HG02938 (cell line): ENCODE results near the gene CD24.
"Not testable (repeated sequence)": the region's sequence is repeated elsewhere in the genome, so short reads cannot be mapped to it uniquely, and the experiment has no call there.

ENCODE experiments used
- ATAC-seq: cut with Tn5 transposase; IDR thresholded peaks from one replicate; pipeline ENCODE4 v1.9.1; 2021; ENCODE audit warnings: mild to moderate bottlenecking, moderate library complexity; ENCODE audit not compliant: unreplicated experiment

The CD24 gene

GRCh38 chr6:106974336-106974998 lies at the start of gene CD24:
TSS of gene CD24 (minus strand) at chr6:106974729. CDS start at chr6:106974646, 83 bp downstream.
- ATAC-seq: no peak

- ATAC-seq: no peak
These were observed 47.1 kb upstream of the CD24 start for GRCh38 chr6:107021446-107022185.

GRCh38 chr6:107020239-107020638 lies 45.7 kb upstream of the CD24 start:
- no peak for ATAC-seq

GRCh38 chr6:107019628-107020027 lies 45.1 kb upstream of the CD24 start:
- not testable (repeated sequence) for ATAC-seq

- no peak for ATAC-seq
These were observed 44.5 kb upstream of the CD24 start for GRCh38 chr6:107019047-107019446.

- no peak for ATAC-seq
These were observed 35.0 kb upstream of the CD24 start for GRCh38 chr6:107009499-107009898.

- no peak for ATAC-seq
These were observed 23.0 kb upstream of the CD24 start for GRCh38 chr6:106997392-106998158.

- no peak for ATAC-seq
These were observed 21.1 kb upstream of the CD24 start for GRCh38 chr6:106995640-106996039.

- not testable (repeated sequence) for ATAC-seq
These were observed 15.2 kb upstream of the CD24 start for GRCh38 chr6:106989737-106990136.

- ATAC-seq: no peak
These were observed 14.1 kb upstream of the CD24 start for GRCh38 chr6:106988664-106989063.

- ATAC-seq: no peak
These were observed 7.4 kb upstream of the CD24 start for GRCh38 chr6:106981926-106982325.

GRCh38 chr6:106980926-106981325 lies 6.4 kb upstream of the CD24 start:
- no peak for ATAC-seq

- ATAC-seq: peak; percentile 61
These were observed 4.9 kb upstream of the CD24 start for GRCh38 chr6:106979435-106979884.

- ATAC-seq: no peak
These were observed 2.7 kb upstream of the CD24 start for GRCh38 chr6:106977246-106977645.

- no peak for ATAC-seq
These were observed 1.7 kb upstream of the CD24 start for GRCh38 chr6:106976270-106976669.

- no peak for ATAC-seq
These were observed 1.2 kb upstream of the CD24 start for GRCh38 chr6:106975738-106976064.

GRCh38 chr6:106974999-106975737 lies 639 bp upstream of the CD24 start:
- no peak for ATAC-seq

GRCh38 chr6:106973836-106974335 lies 643 bp downstream of the CD24 start:
- no peak for ATAC-seq

- no peak for ATAC-seq
These were observed 1.3 kb downstream of the CD24 start for GRCh38 chr6:106973018-106973835.

- no peak for ATAC-seq
These were observed 2.0 kb downstream of the CD24 start for GRCh38 chr6:106972500-106972899.
